SK-N-DZ (cell line): ENCODE results near the gene GOLGA6C. TPM values are rescaled to one million over a fixed set of nuclear protein-coding genes. Genes with fewer than 3 reads are reported as not detected.
"Not testable (repeated sequence)": the region's sequence is repeated elsewhere in the genome, so short reads cannot be mapped to it uniquely, and the experiment has no call there.

Experiments used
- DNase-seq: peaks from one replicate; pipeline ENCODE4 v3.0.0-alpha.2; 2015; ENCODE audit warnings: low spot score
- polyA plus RNA-seq, 2 experiments: library from polyadenylated mRNA; depleted of rRNA; stranded (reverse); fragments of >200 nt; gene quantifications; 2 replicates each; pipeline ENCODE4 v1.2.3, GENCODE V29; 2014

The GOLGA6C gene
- not detected in 2 replicates for polyA plus RNA-seq (2014; cell fraction: cytosol; rRNA removed)
- not detected in 2 replicates for polyA plus RNA-seq (2014; cell fraction: nucleus; rRNA removed)

- DNase-seq: not testable (repeated sequence)
Measured at GRCh38 chr15:75258034-75258433, at the start of gene GOLGA6C. Gene GOLGA6C (plus strand): TSS chr15:75258334. CDS start chr15:75258599, 265 bp downstream.

- no peak for DNase-seq
Measured at GRCh38 chr15:75208501-75209288, 49.4 kb upstream of the GOLGA6C start.

- no peak for DNase-seq
Measured at GRCh38 chr15:75209289-75209676, 48.9 kb upstream of the GOLGA6C start.

GRCh38 chr15:75210811-75211230, 47.3 kb upstream of the GOLGA6C start:
- no peak for DNase-seq

- no peak for DNase-seq
Measured at GRCh38 chr15:75211436-75212199, 46.5 kb upstream of the GOLGA6C start.

GRCh38 chr15:75212200-75212858, 45.8 kb upstream of the GOLGA6C start:
- no peak for DNase-seq

GRCh38 chr15:75213212-75213767, 44.8 kb upstream of the GOLGA6C start:
- DNase-seq: no peak

- no peak for DNase-seq
Measured at GRCh38 chr15:75213768-75214221, 44.3 kb upstream of the GOLGA6C start.

GRCh38 chr15:75214293-75215096, 43.6 kb upstream of the GOLGA6C start:
- DNase-seq: no peak

GRCh38 chr15:75215107-75216004, 42.8 kb upstream of the GOLGA6C start:
- DNase-seq: no peak

GRCh38 chr15:75217012-75217411, 41.1 kb upstream of the GOLGA6C start:
- DNase-seq: no peak

- not testable (repeated sequence) for DNase-seq
Measured at GRCh38 chr15:75217574-75217973, 40.6 kb upstream of the GOLGA6C start.

GRCh38 chr15:75219507-75219929, 38.6 kb upstream of the GOLGA6C start:
- DNase-seq: not testable (repeated sequence)

GRCh38 chr15:75223688-75224087, 34.4 kb upstream of the GOLGA6C start:
- DNase-seq: no peak

- DNase-seq: no peak
Measured at GRCh38 chr15:75224281-75224680, 33.9 kb upstream of the GOLGA6C start.

GRCh38 chr15:75225102-75225836, 32.9 kb upstream of the GOLGA6C start:
- DNase-seq: not testable (repeated sequence)

GRCh38 chr15:75225951-75226732, 32.0 kb upstream of the GOLGA6C start:
- DNase-seq: no peak

GRCh38 chr15:75227112-75227511, 31.0 kb upstream of the GOLGA6C start:
- DNase-seq: not testable (repeated sequence)
